GM12878 (cell line): Measurements from ENCODE around the gene CBX2.

Experiments
- EZH2 ChIP-seq: IDR thresholded peaks from 2 replicates; pipeline ENCODE4 v1.6.1; 2012; ENCODE audit warnings: low read depth, mild to moderate bottlenecking, control low read depth, inconsistent platforms, low read length, borderline replicate concordance; ENCODE audit not compliant: control insufficient read depth
- GABPA ChIP-seq: IDR thresholded peaks from 2 replicates; pipeline ENCODE4 v1.6.1; 2014; ENCODE audit warnings: antibody characterized with exemption, low read depth, mild to moderate bottlenecking, inconsistent platforms
- JUNB ChIP-seq: IDR thresholded peaks from 2 replicates; pipeline ENCODE4 v1.6.1; 2016; ENCODE audit warnings: antibody characterized with exemption, mild to moderate bottlenecking
- KDM1A ChIP-seq: fragments of 200-600 bp; sonication (generic); IDR thresholded peaks from 2 replicates; pipeline ENCODE4 v1.6.1; 2016; ENCODE audit warnings: borderline replicate concordance
- NFIC ChIP-seq: IDR thresholded peaks from 2 replicates; pipeline ENCODE4 v1.6.1; 2012; ENCODE audit warnings: low read depth, mild to moderate bottlenecking, inconsistent platforms, low read length, moderate library complexity
- NFYA ChIP-seq: IDR thresholded peaks from 2 replicates; pipeline ENCODE4 v1.6.1; 2011; ENCODE audit warnings: low read depth, mild to moderate bottlenecking, low read length, improper control_type of control experiment, borderline replicate concordance
- POLR2AphosphoS5 ChIP-seq: IDR thresholded peaks from 2 replicates; pipeline ENCODE4 v1.6.1; 2011; ENCODE audit warnings: mild to moderate bottlenecking, low read length, inconsistent platforms
- SIX5 ChIP-seq: IDR thresholded peaks from 2 replicates; pipeline ENCODE4 v1.6.1; 2011; ENCODE audit warnings: mild to moderate bottlenecking, low read depth, low read length, moderate library complexity; ENCODE audit not compliant: severe bottlenecking
- SREBF2 ChIP-seq: IDR thresholded peaks from 2 replicates; pipeline ENCODE4 v1.6.1; 2012; ENCODE audit warnings: mild to moderate bottlenecking, low read length
- SRF ChIP-seq, 2 experiments: IDR thresholded peaks; 2 replicates each; pipeline ENCODE4 v1.6.1; 2011; ENCODE audit warnings: low read depth in 2 of 2, low read length in 2 of 2, mild to moderate bottlenecking in 1 of 2, moderate library complexity in 1 of 2
- TF ChIP-seq, protein P1 (sequence below), 3 experiments: IDR thresholded peaks in 2 of 3; conservative IDR thresholded peaks in 1 of 3; 2 replicates each; pipeline ENCODE4 v1.5.1; 2011; ENCODE audit warnings: low read depth in 3 of 3, low read length in 3 of 3, mild to moderate bottlenecking in 3 of 3, control low read depth in 2 of 3, moderate library complexity in 2 of 3, inconsistent platforms in 1 of 3, mixed read lengths in 1 of 3; ENCODE audit not compliant: control insufficient read depth in 2 of 3, insufficient read depth in 1 of 3; ENCODE audit errors: extremely low read depth in 1 of 3
- TF ChIP-seq, protein P2 (sequence below): IDR thresholded peaks from 2 replicates; pipeline ENCODE4 v1.6.1; 2012; ENCODE audit warnings: mild to moderate bottlenecking, low read depth, low read length
- TF ChIP-seq, protein P3 (sequence below): fragments of 450-650 bp; IDR thresholded peaks from 2 replicates; pipeline ENCODE4 v1.6.1; 2014; ENCODE audit warnings: mild to moderate bottlenecking
- TF ChIP-seq, protein P4 (sequence below): IDR thresholded peaks from 2 replicates; pipeline ENCODE4 v1.6.1; 2012; ENCODE audit warnings: low read depth, low read length, improper control_type of control experiment

DNA sequence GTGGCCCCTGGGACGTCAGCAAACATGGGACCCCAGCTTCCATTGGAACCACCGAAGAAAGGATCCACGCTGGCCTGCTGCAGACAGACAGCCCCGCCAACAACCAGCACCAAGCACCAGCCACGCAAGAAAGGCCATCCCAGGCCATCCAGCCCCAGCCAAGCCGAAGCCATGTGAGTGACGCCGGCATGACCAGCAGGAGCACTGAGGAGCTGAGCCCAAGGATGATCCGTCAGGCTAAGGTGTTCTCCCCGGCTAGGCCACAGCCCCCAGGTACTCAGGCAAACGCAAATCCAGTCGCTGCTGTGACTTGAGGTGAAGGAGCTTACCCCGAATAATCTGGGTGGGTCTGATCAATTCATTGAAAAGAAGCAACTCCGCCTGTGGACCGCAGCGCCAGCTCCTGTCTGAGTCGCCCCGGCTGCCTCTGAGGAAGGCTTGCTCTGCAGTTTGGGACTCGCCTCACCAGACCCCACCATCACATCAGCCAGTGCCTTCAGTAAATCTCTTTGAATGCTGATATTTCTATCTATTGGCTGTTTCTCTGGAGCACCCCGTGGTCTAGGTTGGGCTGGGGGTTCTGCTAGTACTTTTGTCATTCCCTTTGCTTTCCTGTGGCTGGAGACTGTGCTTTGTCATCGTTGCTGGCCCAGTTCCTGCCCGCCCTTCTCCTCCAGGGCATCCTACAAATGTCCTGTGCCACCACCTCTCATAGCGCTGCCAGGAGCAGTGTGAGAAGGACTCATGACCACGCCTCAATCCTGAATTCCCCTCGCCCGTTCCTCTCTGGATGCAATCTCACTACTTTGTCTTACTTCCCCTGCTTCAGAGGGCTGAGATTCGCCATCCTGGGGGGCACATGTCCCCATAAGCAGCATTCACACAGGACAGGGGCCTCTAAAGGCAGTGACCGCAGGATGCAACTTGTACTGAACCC lies 8.1 kb upstream of the CBX2 start:
- TF ChIP-seq JUNB = no peak
- TF ChIP-seq SIX5 = no peak
- TF ChIP-seq EZH2 = no peak
- TF ChIP-seq POLR2AphosphoS5 = no peak
- no peak for TF ChIP-seq GABPA
- no peak for TF ChIP-seq NFYA
- TF ChIP-seq, protein P1, sequence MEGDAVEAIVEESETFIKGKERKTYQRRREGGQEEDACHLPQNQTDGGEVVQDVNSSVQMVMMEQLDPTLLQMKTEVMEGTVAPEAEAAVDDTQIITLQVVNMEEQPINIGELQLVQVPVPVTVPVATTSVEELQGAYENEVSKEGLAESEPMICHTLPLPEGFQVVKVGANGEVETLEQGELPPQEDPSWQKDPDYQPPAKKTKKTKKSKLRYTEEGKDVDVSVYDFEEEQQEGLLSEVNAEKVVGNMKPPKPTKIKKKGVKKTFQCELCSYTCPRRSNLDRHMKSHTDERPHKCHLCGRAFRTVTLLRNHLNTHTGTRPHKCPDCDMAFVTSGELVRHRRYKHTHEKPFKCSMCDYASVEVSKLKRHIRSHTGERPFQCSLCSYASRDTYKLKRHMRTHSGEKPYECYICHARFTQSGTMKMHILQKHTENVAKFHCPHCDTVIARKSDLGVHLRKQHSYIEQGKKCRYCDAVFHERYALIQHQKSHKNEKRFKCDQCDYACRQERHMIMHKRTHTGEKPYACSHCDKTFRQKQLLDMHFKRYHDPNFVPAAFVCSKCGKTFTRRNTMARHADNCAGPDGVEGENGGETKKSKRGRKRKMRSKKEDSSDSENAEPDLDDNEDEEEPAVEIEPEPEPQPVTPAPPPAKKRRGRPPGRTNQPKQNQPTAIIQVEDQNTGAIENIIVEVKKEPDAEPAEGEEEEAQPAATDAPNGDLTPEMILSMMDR (IDR thresholded peaks at IDR 0.05 in 2 of 3, conservative IDR thresholded peaks at IDR 0.05 in 1 of 3; ENCODE audit: control insufficient read depth in 2 of 3, extremely low read depth in 1 of 3, insufficient read depth in 1 of 3, low read depth in 3 of 3, low read length in 3 of 3) = no peak
- TF ChIP-seq SRF (IDR thresholded peaks at IDR 0.05; ENCODE audit: low read depth in 2 of 2, low read length in 2 of 2) = no peak
- no peak for TF ChIP-seq KDM1A
- no peak for TF ChIP-seq NFIC
- TF ChIP-seq, protein P2, sequence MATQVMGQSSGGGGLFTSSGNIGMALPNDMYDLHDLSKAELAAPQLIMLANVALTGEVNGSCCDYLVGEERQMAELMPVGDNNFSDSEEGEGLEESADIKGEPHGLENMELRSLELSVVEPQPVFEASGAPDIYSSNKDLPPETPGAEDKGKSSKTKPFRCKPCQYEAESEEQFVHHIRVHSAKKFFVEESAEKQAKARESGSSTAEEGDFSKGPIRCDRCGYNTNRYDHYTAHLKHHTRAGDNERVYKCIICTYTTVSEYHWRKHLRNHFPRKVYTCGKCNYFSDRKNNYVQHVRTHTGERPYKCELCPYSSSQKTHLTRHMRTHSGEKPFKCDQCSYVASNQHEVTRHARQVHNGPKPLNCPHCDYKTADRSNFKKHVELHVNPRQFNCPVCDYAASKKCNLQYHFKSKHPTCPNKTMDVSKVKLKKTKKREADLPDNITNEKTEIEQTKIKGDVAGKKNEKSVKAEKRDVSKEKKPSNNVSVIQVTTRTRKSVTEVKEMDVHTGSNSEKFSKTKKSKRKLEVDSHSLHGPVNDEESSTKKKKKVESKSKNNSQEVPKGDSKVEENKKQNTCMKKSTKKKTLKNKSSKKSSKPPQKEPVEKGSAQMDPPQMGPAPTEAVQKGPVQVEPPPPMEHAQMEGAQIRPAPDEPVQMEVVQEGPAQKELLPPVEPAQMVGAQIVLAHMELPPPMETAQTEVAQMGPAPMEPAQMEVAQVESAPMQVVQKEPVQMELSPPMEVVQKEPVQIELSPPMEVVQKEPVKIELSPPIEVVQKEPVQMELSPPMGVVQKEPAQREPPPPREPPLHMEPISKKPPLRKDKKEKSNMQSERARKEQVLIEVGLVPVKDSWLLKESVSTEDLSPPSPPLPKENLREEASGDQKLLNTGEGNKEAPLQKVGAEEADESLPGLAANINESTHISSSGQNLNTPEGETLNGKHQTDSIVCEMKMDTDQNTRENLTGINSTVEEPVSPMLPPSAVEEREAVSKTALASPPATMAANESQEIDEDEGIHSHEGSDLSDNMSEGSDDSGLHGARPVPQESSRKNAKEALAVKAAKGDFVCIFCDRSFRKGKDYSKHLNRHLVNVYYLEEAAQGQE = no peak
- TF ChIP-seq, protein P3, sequence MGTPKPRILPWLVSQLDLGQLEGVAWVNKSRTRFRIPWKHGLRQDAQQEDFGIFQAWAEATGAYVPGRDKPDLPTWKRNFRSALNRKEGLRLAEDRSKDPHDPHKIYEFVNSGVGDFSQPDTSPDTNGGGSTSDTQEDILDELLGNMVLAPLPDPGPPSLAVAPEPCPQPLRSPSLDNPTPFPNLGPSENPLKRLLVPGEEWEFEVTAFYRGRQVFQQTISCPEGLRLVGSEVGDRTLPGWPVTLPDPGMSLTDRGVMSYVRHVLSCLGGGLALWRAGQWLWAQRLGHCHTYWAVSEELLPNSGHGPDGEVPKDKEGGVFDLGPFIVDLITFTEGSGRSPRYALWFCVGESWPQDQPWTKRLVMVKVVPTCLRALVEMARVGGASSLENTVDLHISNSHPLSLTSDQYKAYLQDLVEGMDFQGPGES = no peak
- TF ChIP-seq, protein P4, sequence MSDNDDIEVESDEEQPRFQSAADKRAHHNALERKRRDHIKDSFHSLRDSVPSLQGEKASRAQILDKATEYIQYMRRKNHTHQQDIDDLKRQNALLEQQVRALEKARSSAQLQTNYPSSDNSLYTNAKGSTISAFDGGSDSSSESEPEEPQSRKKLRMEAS = no peak
- no peak for TF ChIP-seq SREBF2
